GM23248 (cell line): ENCODE data around the gene NSUN3. TPM values are rescaled to one million over a fixed set of nuclear protein-coding genes. Genes with fewer than 3 reads are reported as not detected.
"Not testable (repeated sequence)": the region's sequence is repeated elsewhere in the genome, so short reads cannot be mapped to it uniquely, and the experiment has no call there.

Experiments used
- DNase-seq: peaks from one replicate; pipeline ENCODE4 v3.0.0-alpha.2; 2015
- H2AFZ ChIP-seq: fragments of 200-600 bp; sonication (generic); 2 replicates; pipeline ENCODE4 v1.6.1; 2016; ENCODE audit warnings: antibody characterized with exemption
- H3F3A ChIP-seq: fragments of 200-600 bp; sonication (generic); 2 replicates; pipeline ENCODE4 v1.6.1; 2016; ENCODE audit warnings: mild to moderate bottlenecking, antibody characterized with exemption, mixed run types; ENCODE audit not compliant: insufficient read depth
- H3K27ac ChIP-seq: fragments of 200-600 bp; sonication (generic); 2 replicates; pipeline ENCODE4 v1.5.1; 2016; ENCODE audit warnings: mild to moderate bottlenecking
- H3K27me3 ChIP-seq: fragments of 200-600 bp; sonication (generic); replicated peaks from 2 replicates; pipeline ENCODE4 v1.6.1; 2016; ENCODE audit warnings: mild to moderate bottlenecking; ENCODE audit not compliant: insufficient read depth
- H3K36me3 ChIP-seq: fragments of 200-600 bp; sonication (generic); 2 replicates; pipeline ENCODE4 v1.6.1; 2016; ENCODE audit warnings: low read depth, mild to moderate bottlenecking
- H3K4me1 ChIP-seq: fragments of 200-600 bp; sonication (generic); 2 replicates; pipeline ENCODE4 v1.6.1; 2016; ENCODE audit warnings: mild to moderate bottlenecking; ENCODE audit not compliant: insufficient read depth
- H3K4me2 ChIP-seq: fragments of 200-600 bp; sonication (generic); one replicate; pipeline ENCODE4 v1.6.1; 2016; ENCODE audit warnings: mild to moderate bottlenecking; ENCODE audit not compliant: unreplicated experiment
- H3K4me3 ChIP-seq: fragments of 200-600 bp; sonication (generic); 2 replicates; pipeline ENCODE4 v1.5.1; 2016; ENCODE audit warnings: mild to moderate bottlenecking
- H3K79me2 ChIP-seq: fragments of 200-600 bp; sonication (generic); 2 replicates; pipeline ENCODE4 v1.6.1; 2016; ENCODE audit warnings: mild to moderate bottlenecking; ENCODE audit not compliant: insufficient read depth
- H3K9ac ChIP-seq: fragments of 200-600 bp; sonication (generic); 2 replicates; pipeline ENCODE4 v1.6.1; 2016; ENCODE audit warnings: mild to moderate bottlenecking
- H3K9me2 ChIP-seq: fragments of 200-600 bp; sonication (generic); 2 replicates; pipeline ENCODE4 v1.6.1; 2016; ENCODE audit warnings: mixed run types, mild to moderate bottlenecking, moderate library complexity; ENCODE audit not compliant: insufficient read depth
- H3K9me3 ChIP-seq: fragments of 200-600 bp; sonication (generic); one replicate; pipeline ENCODE4 v1.6.1; 2017; ENCODE audit warnings: low read depth
- H4K20me1 ChIP-seq: fragments of 200-600 bp; sonication (generic); 2 replicates; pipeline ENCODE4 v1.6.0; 2016; ENCODE audit not compliant: insufficient read depth
- EZH2 ChIP-seq: fragments of 200-600 bp; sonication (generic); IDR thresholded peaks from 2 replicates; pipeline ENCODE4 v1.6.1; 2018; ENCODE audit warnings: antibody characterized with exemption, mild to moderate bottlenecking; ENCODE audit not compliant: insufficient read depth, poor library complexity, severe bottlenecking
- EZH2phosphoT487 ChIP-seq: fragments of 200-600 bp; sonication (generic); IDR thresholded peaks from 2 replicates; pipeline ENCODE4 v1.6.1; 2018; ENCODE audit warnings: antibody characterized with exemption, moderate library complexity, mild to moderate bottlenecking, low read depth; ENCODE audit not compliant: insufficient read depth
- WGBS, 2 experiments: methylation state at CpG; one replicate each; pipeline ENCODE4 v1.1.6; 2015 to 2017; ENCODE audit warnings: low lambda C conversion rate in 2 of 2, low coverage in 1 of 2; ENCODE audit errors: missing lambda C conversion rate in 2 of 2; 5-methylcytosine and 5-hydroxymethylcytosine counted together
- in situ Hi-C: fragments of 300-500 bp; cut with MboI; formaldehyde crosslinking; loops from 2 replicates; pipeline ENCODE4 v1.15.0; 2020
- polyA plus RNA-seq: library from polyadenylated mRNA; unstranded; fragments of >200 nt; fragmentation: Nextera tagmentation; extraction: Ambion mirVana; gene quantifications from 2 replicates; pipeline ENCODE4 v1.2.1, GENCODE V29; 2016
- total RNA-seq: library from RNA; depleted of rRNA; stranded (reverse); fragments of >200 nt; shearing (Covaris generic); gene quantifications from 2 replicates; pipeline ENCODE4 v1.2.3, GENCODE V29; 2014

NSUN3 gene
- total and polyA plus RNA-seq, 2 experiments from 2014 or later = 4.8 to 22.4 TPM

DNA sequence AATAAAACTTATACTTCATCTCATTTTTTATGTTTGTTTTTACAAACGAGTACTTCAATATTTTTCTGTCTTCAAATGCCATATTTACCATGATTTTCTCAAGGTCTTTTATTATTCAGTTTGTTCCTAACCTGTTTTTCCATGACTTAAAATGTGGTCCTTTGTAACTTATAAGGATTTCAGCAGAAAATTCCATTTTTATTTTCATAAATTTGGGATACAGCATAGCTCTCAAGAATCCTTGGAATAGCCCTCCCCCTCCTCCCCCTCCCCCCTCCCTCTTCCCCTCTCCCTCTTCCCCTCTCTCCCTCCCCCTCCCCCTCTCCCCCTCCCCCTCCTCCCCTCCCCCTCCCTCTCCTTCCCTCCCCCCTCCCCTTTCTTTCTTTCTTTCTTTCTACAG is 19.6 kb upstream of the NSUN3 start:
- in situ Hi-C loops = no loop called here
- Histone ChIP-seq H3K9me3 (no peaks in the 10 kb centered on the region), H2AFZ (no peak overlapping the region), H3K4me2 (no peak overlapping the region), H3K4me1 (no peaks in the 10 kb centered on the region), H3K9me2 (no peaks in the 10 kb centered on the region), H3K4me3 (no peak overlapping the region), H3K36me3 (0 out of 2 replicates have a peak, but pooled peaks cover 6% of the 10 kb centered on the region), H3K27me3 (no peaks in the 10 kb centered on the region), H3K27ac (no peak overlapping the region), H3K79me2 (no peaks in the 10 kb centered on the region), H4K20me1 (no peaks in the 10 kb centered on the region), H3K9ac (no peak overlapping the region), H3F3A (peaks cover 5% of the 10 kb centered on the region; the same call in 1 of the 2 replicates)
- TF ChIP-seq EZH2 (no peak), EZH2phosphoT487 (no peak)
- peak; percentile 12 for DNase-seq
- 56 to 67% methylated on average over 1 of the region's 1 CpG for WGBS, 2 experiments

DNA sequence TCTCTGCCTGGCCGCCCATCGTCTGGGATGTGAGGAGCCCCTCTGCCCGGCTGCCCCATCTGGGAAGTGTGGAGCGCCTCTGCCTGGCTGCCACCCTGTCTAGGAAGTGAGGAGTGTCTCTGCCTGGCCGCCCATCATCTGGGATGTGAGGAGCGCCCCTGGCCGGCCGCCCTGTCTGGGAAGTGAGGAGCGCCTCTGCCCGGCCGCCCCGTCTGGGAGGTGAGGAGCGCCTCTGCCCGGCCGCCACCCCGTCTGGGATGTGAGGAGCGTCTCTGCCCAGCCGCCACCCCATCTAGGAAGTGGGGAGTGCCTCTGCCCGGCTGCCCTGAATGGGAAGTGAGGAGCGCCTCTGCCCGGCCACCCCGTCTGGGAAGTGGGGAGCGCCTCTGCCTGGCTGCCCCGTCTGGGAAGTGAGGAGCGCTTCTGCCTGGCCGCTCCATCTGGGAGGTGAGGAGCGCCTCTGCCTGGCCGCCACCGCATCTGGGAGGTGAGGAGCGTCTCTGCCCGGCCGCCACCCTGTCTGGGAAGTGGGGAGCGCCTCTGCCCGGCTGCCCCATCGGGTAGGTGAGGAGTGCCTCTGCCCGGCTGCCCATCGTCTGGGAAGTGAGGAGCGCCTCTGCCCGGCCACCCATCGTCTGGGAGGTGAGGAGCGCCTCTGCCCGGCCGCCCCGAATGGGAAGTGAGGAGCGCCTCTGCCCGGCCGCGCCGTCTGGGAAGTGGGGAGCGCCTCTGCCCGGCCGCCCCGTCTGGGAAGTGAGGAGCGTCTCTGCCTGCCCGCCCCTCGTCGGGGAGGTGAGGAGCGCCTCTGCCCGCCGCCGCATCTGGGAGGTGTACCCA is 18.5 kb upstream of the NSUN3 start:
- H3K79me2 ChIP-seq, H3K4me2 ChIP-seq, H3K4me3 ChIP-seq, H3F3A ChIP-seq, H3K36me3 ChIP-seq, DNase-seq, H3K9ac ChIP-seq, in situ Hi-C loops, H2AFZ ChIP-seq, H3K27ac ChIP-seq, H4K20me1 ChIP-seq, H3K4me1 ChIP-seq, H3K9me3 ChIP-seq, H3K27me3 ChIP-seq, H3K9me2 ChIP-seq: not testable (repeated sequence)
- 97 to 100% methylated on average over 15 to 57 of the region's 61 CpGs for WGBS, 2 experiments

DNA sequence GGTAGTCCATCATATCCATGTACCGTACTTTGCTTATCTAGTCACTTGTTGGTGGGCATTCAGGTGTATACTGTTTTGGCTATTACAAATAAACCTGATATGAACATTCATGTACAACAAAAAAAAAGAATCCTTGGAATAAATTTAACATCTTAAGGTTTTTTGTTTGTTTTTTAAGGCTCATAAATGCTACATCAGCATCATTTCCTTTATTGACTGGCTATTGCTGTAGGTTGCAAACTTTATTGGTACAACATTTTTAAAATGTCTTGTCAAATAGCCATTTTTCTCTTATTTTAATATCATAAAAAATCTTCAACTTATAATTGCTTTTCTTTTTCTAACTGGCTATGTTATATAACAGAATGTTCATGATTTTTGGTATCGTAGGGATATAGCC is 16.3 kb upstream of the NSUN3 start:
- Histone ChIP-seq H3K4me1 (no peaks in the 10 kb centered on the region), H3K4me2 (no peak overlapping the region), H4K20me1 (no peaks in the 10 kb centered on the region), H3K4me3 (no peak overlapping the region), H3K27me3 (no peaks in the 10 kb centered on the region), H3K27ac (no peak overlapping the region), H3K79me2 (no peaks in the 10 kb centered on the region), H3K9ac (no peak overlapping the region), H3F3A (peaks cover 5% of the 10 kb centered on the region; the same call in 1 of the 2 replicates), H3K36me3 (0 out of 2 replicates have a peak, but pooled peaks cover 6% of the 10 kb centered on the region), H2AFZ (no peak overlapping the region), H3K9me2 (no peaks in the 10 kb centered on the region), H3K9me3 (no peaks in the 10 kb centered on the region)
- in situ Hi-C loops = no loop called here
- DNase-seq = no peak
- TF ChIP-seq EZH2 = no peak
- TF ChIP-seq EZH2phosphoT487 = no peak
- WGBS, 2 experiments = 93 to 99% methylated on average over 2 of the region's 2 CpGs

DNA sequence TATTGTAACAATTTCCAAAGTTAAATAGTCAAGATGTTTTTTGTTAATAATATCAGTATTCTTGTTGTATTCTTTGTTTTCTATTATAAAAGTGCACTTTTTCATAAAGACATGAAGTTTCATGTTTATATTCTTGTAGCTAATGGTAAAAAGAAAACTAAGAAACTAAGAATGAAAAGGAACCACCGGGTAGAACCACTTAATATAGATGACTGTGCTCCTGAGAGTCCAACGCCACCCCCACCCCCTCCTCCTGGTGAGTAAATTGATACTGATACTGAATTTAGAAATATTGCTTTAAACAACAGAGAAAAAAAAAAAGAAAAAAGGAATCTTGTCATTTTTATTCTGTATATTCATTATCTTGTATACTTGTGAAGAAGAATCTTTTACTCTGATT is 13.6 kb upstream of the NSUN3 start:
- 97% methylated on average over 2 of the region's 2 CpGs for WGBS, 2 experiments

More for the DNA sequence above, 13.6 kb upstream of the NSUN3 start:
- H3F3A ChIP-seq = no peaks in the 10 kb centered on the region
- in situ Hi-C loops = no loop called here
- H3K9me3 ChIP-seq = no peaks in the 10 kb centered on the region
- H3K27me3 ChIP-seq = no peaks in the 10 kb centered on the region
- no peak for TF ChIP-seq EZH2
- TF ChIP-seq EZH2phosphoT487 = no peak
- no peak overlapping the region for H3K4me3 ChIP-seq
- H2AFZ ChIP-seq = no peak overlapping the region
- no peak overlapping the region for H3K27ac ChIP-seq
- no peaks in the 10 kb centered on the region for H3K79me2 ChIP-seq
- no peak for DNase-seq
- H3K4me2 ChIP-seq = no peak overlapping the region
- no peaks in the 10 kb centered on the region for H3K4me1 ChIP-seq
- no peaks in the 10 kb centered on the region for H4K20me1 ChIP-seq
- no peaks in the 10 kb centered on the region for H3K9me2 ChIP-seq
- H3K9ac ChIP-seq = no peak overlapping the region
- 0 out of 2 replicates have a peak, but pooled peaks cover 6% of the 10 kb centered on the region for H3K36me3 ChIP-seq
